GM12801 (cell line): ENCODE measurements around the gene SLC7A14.

Experiments used
- CTCF ChIP-seq: IDR thresholded peaks from one replicate; pipeline ENCODE4 v1.5.1; 2011; ENCODE audit warnings: control low read depth; ENCODE audit not compliant: insufficient read length; ENCODE audit errors: extremely low read depth

The SLC7A14 gene

GRCh38 chr3:170565495-170565894, 20.4 kb downstream of the SLC7A14 start:
- TF ChIP-seq CTCF: no peak

- no peak for TF ChIP-seq CTCF
Measured at GRCh38 chr3:170564664-170565063, 21.2 kb downstream of the SLC7A14 start.

GRCh38 chr3:170563712-170564423, 22.0 kb downstream of the SLC7A14 start:
- no peak for TF ChIP-seq CTCF

GRCh38 chr3:170562080-170562479, 23.8 kb downstream of the SLC7A14 start:
- TF ChIP-seq CTCF: no peak

GRCh38 chr3:170560717-170561382, 25.0 kb downstream of the SLC7A14 start:
- no peak for TF ChIP-seq CTCF

- no peak for TF ChIP-seq CTCF
Measured at GRCh38 chr3:170560296-170560695, 25.6 kb downstream of the SLC7A14 start.

GRCh38 chr3:170558427-170558826, 27.4 kb downstream of the SLC7A14 start:
- TF ChIP-seq CTCF: no peak
